ENCODE results near the gene PSTPIP1.

PSTPIP1 gene

DNA sequence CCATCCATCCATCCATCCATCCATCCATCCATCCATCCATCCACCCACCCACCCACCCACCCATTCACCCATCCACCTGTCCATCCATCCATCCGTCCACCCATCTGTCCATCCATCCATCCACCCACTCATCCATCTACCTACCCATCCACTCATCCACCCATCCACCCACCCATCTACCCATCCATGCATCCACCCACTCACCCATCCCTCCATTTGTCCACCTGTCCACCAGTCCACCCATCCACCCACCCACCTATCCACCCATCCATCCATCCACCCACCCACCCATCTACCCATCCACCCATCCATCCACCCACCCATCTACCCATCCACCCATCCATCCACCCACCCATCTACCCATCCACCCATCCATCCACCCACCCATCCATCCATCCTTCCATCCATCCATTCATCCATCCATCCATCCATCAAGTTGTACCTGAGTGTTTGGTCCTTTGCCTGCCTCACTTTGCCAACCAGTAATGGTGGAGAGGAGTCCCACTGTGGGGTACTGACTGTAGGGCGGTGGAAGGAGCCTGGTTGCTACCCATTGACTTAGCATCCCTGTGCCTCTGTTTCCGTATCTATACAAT is 17.3 kb downstream of the PSTPIP1 start:
- Mint-ChIP-seq H3K4me1 (peaks cover 82% of the 10 kb centered on the region), H3K27ac (ENCODE audit: low read depth) (peak overlapping the region; percentile 97), H3K36me3 (ENCODE audit: insufficient read depth) (peaks cover 27% of the 10 kb centered on the region), H3K27me3 (no peaks in the 10 kb centered on the region), H3K9me3 (no peaks in the 10 kb centered on the region), H3K4me3 (peak overlapping the region; percentile 88)
- DNase-seq (ENCODE audit: low spot score in 2 of 2) (no peak), ATAC-seq (replicated peaks; ENCODE audit: extremely low read depth, poor library complexity, severe bottlenecking) (no peak)

DNA sequence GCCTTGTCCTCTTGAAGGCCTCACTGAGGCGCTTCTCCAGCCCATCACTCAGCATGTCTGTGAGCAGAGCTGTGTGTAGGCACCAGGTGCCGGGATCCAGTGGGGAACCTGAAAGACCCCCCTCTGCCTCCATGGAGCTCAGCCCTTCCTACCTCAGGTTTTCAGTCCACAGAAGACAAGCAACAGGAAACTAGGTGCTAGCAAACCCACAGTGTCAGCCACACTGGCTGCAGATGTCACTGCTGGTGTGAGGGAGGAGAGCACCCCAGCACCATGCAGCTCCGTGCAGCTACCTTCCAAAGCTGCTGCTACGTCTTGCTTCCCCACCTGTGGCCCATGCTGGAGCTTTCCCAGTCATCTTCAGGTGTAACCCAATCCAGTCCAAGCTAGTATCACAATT is 17.9 kb downstream of the PSTPIP1 start:
- H3K4me3 Mint-ChIP-seq = peak overlapping the region; percentile 88
- no peaks in the 10 kb centered on the region for H3K9me3 Mint-ChIP-seq
- ATAC-seq (replicated peaks; ENCODE audit: extremely low read depth, poor library complexity, severe bottlenecking) (peak; percentile 81), DNase-seq (ENCODE audit: low spot score in 2 of 2) (peak; percentile 41 to 64)
- peaks cover 26% of the 10 kb centered on the region for H3K36me3 Mint-ChIP-seq (ENCODE audit: insufficient read depth)
- no peaks in the 10 kb centered on the region for H3K27me3 Mint-ChIP-seq
- peak overlapping the region; percentile 97 for H3K27ac Mint-ChIP-seq (ENCODE audit: low read depth)
- peaks cover 89% of the 10 kb centered on the region for H3K4me1 Mint-ChIP-seq

DNA sequence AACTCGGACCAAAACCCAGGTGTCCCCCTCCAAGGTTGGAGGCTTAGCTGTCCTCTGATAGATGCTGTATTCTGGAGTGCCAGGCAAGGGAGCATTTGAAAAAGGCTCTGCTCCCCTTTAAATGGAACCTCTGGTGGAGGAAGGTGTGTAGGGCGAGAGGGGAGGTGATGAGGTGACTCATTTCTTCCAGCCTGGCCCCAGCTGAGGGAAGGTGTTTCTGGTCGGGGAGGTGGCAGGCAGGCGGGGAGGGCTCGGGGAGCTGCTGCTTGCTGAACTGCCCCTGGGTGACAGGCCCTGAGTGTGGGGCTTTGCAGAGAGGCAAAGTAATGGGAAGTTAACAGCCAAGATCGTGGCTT is 18.8 kb downstream of the PSTPIP1 start:
- Mint-ChIP-seq H3K27ac (ENCODE audit: low read depth) (peak overlapping the region; percentile 97), H3K36me3 (ENCODE audit: insufficient read depth) (peaks cover 26% of the 10 kb centered on the region), H3K9me3 (no peaks in the 10 kb centered on the region), H3K27me3 (no peaks in the 10 kb centered on the region), H3K4me3 (peak overlapping the region; percentile 88), H3K4me1 (peaks cover 95% of the 10 kb centered on the region)
- DNase-seq (ENCODE audit: low spot score in 2 of 2) (peak; percentile 64 to 86), ATAC-seq (replicated peaks; ENCODE audit: extremely low read depth, poor library complexity, severe bottlenecking) (peak; percentile 84)

DNA sequence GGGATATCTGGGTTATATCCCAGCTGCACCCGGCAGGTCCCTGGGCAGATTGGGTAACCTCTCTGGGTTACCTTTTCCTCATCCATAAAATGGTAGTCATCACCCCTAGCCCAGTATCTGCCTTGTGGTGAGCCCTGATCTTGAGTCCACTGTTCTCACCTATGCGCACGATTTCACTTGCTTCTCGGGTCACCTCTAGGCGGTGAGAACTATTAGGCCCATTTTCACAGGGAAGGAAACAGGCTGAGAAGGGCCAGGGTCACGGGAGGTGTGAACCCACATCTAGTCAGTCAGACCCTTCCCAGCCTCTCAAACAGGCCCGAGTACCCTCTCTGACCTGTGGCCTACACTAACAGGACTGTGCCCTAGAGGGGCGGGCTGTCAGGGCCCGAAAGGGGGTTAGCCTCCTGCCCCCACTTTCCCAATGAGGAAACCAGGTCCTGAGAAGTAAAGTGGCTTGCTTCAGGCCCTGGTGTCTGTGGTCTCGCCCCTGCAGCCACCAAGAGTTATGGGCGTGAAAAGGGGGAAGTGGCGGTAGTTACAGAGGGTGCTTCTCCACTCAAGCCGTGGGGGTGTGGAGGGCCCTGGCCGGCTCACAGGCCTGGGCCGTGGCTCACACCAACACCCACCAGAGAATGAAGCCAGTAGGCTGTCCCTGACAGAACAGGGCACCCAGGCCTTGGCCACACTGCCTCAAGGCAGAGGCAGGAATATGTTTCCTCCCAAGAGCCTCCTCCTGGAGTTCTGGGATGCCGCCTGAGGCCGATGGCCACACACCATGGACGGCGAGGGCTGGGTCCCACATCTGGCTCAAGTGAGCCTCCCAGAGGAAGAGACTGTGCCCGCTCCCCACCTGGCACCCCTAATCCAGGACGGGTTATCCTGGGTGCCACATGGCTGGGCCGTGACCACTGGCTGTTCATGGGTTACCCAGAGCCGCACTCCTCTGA is 19.5 kb downstream of the PSTPIP1 start:
- Mint-ChIP-seq H3K27ac (ENCODE audit: low read depth) (peak overlapping the region; percentile 97), H3K27me3 (no peaks in the 10 kb centered on the region), H3K4me1 (peaks cover 95% of the 10 kb centered on the region), H3K4me3 (peak overlapping the region; percentile 88), H3K36me3 (ENCODE audit: insufficient read depth) (peaks cover 26% of the 10 kb centered on the region), H3K9me3 (no peaks in the 10 kb centered on the region)
- ATAC-seq (replicated peaks; ENCODE audit: extremely low read depth, poor library complexity, severe bottlenecking) (peak; percentile 4), DNase-seq (ENCODE audit: low spot score in 2 of 2) (no peak)

DNA sequence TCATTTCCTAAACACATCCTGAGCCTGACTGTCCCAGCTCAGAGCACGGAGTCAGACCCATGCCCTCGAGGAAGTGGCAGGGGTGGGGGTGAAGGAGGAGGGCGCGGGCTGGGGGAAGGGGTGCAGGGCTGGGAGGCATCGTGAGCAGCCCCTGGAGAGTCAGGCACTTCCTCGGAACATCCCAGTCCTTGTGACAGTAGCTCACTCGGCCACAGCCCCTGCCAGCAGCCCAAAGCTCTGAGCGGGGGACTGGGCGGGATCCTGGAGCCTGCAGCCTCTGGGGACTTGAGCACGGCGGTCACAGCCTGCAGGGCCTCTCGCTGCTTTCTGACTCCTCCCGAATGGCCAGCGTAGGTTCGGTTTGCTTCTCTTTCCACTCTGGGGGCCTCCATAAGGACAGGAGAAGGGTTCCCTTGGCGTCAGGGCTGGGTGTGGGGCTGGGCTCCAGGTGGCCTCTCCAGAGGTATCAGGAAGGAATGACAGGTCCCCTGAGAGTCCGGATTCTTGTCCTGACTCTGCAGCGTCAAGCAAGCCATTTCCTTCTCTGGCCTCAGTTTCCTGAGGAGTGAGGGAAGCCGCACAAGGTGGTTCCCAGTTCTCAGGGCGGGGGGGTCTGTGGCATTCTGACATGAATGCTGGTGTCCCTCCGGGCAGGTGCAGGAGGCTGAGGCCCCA is 20.9 kb downstream of the PSTPIP1 start:
- no peaks in the 10 kb centered on the region for H3K27me3 Mint-ChIP-seq
- H3K27ac Mint-ChIP-seq (ENCODE audit: low read depth) = peak overlapping the region; percentile 97
- H3K4me1 Mint-ChIP-seq = peaks cover 95% of the 10 kb centered on the region
- ATAC-seq (replicated peaks; ENCODE audit: extremely low read depth, poor library complexity, severe bottlenecking) (no peak), DNase-seq (ENCODE audit: low spot score in 2 of 2) (no peak)
- peak overlapping the region; percentile 88 for H3K4me3 Mint-ChIP-seq
- no peaks in the 10 kb centered on the region for H3K9me3 Mint-ChIP-seq
- H3K36me3 Mint-ChIP-seq (ENCODE audit: insufficient read depth) = peaks cover 32% of the 10 kb centered on the region

DNA sequence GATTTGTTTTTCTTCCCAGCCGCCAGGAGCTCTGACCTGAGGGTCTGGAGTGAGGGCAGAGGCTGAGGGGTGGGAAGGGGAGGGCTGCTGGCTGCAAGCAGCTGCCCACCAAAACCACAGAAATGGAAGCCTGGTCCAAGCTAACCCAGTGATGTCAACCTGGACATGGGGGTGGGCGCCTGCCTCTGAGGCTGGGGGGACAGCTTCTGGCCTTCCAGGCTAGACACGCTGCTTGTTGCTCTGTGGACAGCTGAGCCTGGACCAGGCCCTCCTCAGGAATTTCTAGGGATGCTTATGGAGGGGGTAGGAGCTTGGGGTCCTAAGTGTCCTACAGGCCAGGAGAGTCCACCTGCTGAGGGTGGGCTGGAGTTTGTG is 21.4 kb downstream of the PSTPIP1 start:
- Mint-ChIP-seq H3K4me3 (peak overlapping the region; percentile 54), H3K9me3 (no peaks in the 10 kb centered on the region), H3K27ac (ENCODE audit: low read depth) (peak overlapping the region; percentile 97), H3K4me1 (peaks cover 95% of the 10 kb centered on the region), H3K27me3 (no peaks in the 10 kb centered on the region), H3K36me3 (ENCODE audit: insufficient read depth) (peaks cover 32% of the 10 kb centered on the region)
- no peak for DNase-seq (ENCODE audit: low spot score in 2 of 2)
- ATAC-seq (replicated peaks; ENCODE audit: extremely low read depth, poor library complexity, severe bottlenecking) = no peak

DNA sequence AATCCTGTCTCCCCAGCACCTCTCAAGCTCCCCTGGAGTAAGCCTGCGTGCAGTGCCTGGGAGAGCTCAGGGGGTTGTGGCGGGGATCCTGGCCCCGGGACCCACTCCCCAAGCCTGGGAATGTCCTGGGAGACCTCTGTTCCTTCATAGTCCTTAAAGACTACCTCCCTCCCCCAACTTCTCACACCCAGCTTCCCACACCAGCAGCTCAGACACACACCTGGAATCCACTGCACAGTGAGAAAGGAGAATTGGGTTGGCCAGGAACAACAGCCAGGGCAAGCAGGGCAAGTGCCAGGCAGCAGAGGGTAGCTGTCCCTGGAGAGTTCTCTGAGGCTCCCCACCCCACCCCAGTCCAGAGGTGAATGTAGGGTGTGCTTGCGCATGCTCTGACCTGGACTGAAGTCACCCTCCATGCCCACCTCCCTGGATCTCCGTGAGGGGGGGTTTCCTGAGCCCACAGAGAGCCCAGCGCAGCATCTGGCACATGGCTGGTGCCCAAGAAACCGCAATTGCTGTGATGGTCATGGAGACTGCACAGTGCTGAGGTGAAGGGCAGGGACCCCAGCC is 22.2 kb downstream of the PSTPIP1 start:
- Mint-ChIP-seq H3K27ac (ENCODE audit: low read depth) (peak overlapping the region; percentile 97), H3K4me3 (peak overlapping the region; percentile 54), H3K4me1 (peaks cover 95% of the 10 kb centered on the region), H3K36me3 (ENCODE audit: insufficient read depth) (peaks cover 34% of the 10 kb centered on the region), H3K9me3 (no peaks in the 10 kb centered on the region), H3K27me3 (no peaks in the 10 kb centered on the region)
- ATAC-seq (replicated peaks; ENCODE audit: extremely low read depth, poor library complexity, severe bottlenecking) (no peak), DNase-seq (ENCODE audit: low spot score in 2 of 2) (no peak)

DNA sequence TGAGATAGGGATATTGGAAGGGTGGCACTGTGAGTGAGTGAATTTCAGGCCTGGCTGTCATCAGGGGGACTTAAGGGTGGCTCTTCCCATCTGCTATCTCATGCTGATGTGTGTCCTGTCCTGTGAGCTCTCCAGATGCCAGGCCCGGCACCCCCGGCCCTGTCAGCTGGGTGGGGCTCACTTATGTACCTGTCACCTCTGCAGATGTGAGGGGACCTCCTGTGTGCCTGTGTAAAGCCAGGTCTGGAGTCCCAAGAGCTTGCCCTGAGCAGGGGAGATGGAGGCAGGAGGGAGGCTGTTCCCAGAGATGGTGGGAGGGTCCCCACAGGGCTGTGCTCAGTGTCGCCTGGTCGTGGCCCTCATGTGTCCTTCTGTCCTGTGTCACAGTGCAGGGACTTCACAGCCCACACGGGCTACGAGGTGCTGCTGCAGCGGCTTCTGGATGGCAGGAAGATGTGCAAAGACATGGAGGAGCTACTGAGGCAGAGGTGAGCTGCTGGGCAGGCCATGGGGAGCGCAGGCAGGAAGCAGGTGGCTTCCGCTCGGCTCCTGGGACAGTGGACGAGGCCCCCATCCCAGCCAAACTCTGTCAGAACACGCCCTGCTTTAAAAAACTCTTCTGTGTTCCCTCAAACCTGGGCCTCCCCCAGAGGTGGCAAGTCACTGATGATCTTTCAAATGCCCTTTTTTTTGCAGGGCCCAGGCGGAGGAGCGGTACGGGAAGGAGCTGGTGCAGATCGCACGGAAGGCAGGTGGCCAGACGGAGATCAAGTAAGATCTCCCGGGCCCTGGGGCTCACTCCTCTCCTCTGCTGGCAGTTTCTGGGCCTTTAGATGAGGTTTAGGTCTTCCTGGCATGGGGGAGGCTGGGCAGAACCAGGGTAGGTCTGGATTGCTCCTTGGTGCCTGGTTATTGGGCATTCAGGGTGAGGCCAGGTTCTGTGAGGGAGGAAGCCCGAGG is 23.1 kb downstream of the PSTPIP1 start:
- peaks cover 95% of the 10 kb centered on the region for H3K4me1 Mint-ChIP-seq
- no peaks in the 10 kb centered on the region for H3K9me3 Mint-ChIP-seq
- H3K27me3 Mint-ChIP-seq = no peaks in the 10 kb centered on the region
- peaks cover 32% of the 10 kb centered on the region for H3K36me3 Mint-ChIP-seq (ENCODE audit: insufficient read depth)
- no peak for DNase-seq (ENCODE audit: low spot score in 2 of 2)
- peak overlapping the region; percentile 97 for H3K27ac Mint-ChIP-seq (ENCODE audit: low read depth)
- H3K4me3 Mint-ChIP-seq = peak overlapping the region; percentile 54
- ATAC-seq (replicated peaks; ENCODE audit: extremely low read depth, poor library complexity, severe bottlenecking) = no peak

DNA sequence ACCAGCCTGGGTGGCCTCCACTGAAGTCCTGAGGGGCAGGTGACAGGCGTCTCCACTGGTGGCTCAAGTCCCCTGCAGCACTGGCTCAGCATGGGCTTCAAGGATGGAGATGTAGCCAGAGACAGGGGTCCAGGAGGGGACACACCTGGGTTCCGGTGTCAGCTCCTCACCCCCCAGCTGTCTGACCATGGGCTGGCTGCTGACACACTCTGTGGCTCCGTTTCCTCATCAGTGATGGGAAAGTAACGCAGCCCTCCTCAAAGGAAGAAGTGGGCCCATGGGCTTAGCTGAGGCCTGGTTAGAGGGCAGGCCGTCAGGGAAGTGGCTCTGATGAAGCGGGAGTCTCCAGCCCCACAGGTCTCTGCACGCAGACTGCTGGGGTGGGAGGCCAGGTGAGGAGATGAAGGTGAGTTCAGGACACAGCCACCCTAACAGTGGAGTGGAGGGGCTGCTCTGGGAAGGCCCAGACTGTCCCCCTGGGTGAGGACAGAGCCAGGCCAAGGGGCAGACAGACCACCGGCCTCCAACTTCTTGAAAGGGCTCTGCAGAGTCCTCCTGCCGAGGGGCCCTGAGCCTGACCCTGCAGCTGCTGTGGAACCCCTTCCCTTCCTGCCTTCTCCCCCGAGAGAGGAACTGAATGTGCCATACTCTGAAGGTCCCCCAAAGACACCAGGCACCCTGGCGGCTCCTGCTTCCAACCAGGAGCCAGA is 24.0 kb downstream of the PSTPIP1 start:
- peaks cover 95% of the 10 kb centered on the region for H3K4me1 Mint-ChIP-seq
- no peaks in the 10 kb centered on the region for H3K9me3 Mint-ChIP-seq
- H3K36me3 Mint-ChIP-seq (ENCODE audit: insufficient read depth) = peaks cover 28% of the 10 kb centered on the region
- H3K27me3 Mint-ChIP-seq = no peaks in the 10 kb centered on the region
- peak overlapping the region; percentile 97 for H3K27ac Mint-ChIP-seq (ENCODE audit: low read depth)
- ATAC-seq (replicated peaks; ENCODE audit: extremely low read depth, poor library complexity, severe bottlenecking) (no peak), DNase-seq (ENCODE audit: low spot score in 2 of 2) (no peak)
- peak overlapping the region; percentile 54 for H3K4me3 Mint-ChIP-seq

DNA sequence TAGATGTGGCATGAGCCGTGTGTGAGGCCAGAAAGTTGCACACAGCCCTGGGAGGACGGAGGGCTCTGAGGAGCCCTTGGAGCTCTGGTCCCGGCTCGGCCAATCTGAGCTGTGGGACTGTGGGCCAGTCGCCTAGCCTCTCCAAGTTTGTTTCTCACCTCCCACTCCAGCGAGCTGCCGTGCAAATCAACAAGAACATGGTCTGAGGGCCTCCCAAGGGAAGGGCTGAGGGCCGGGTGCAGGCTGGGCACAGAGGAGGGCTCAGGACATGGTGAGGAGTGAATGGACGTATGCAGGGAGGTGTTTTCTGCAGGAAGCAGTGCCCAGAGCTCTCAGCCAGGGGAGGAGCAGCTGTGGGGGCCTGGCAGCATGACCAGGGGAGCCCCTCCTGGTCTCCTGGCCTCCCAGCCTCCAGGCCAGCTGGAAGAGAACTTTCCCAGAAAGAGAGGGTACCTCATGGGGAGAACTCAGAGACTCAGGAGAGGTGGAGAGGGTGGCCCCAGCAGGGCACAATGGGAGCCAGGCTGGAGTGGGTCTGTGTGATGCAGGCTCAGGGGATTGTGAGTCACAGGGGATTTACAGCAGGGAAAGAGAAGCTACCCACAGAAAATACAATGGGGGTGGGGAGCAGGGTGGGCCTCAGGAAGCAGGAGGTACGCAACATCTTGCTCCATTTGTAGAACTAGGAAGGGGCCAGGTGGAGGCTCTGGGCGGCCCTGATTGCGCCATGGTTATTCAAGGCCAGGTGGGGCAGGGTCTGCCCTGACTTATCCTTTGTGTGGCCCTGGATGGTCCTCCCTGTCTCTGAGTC is 24.8 kb downstream of the PSTPIP1 start:
- peaks cover 25% of the 10 kb centered on the region for H3K36me3 Mint-ChIP-seq (ENCODE audit: insufficient read depth)
- no peaks in the 10 kb centered on the region for H3K27me3 Mint-ChIP-seq
- no peak for ATAC-seq (replicated peaks; ENCODE audit: extremely low read depth, poor library complexity, severe bottlenecking)
- H3K9me3 Mint-ChIP-seq = no peaks in the 10 kb centered on the region
- H3K27ac Mint-ChIP-seq (ENCODE audit: low read depth) = peak overlapping the region; percentile 97
- no peak for DNase-seq (ENCODE audit: low spot score in 2 of 2)
- H3K4me1 Mint-ChIP-seq = peaks cover 92% of the 10 kb centered on the region
- peak overlapping the region; percentile 54 for H3K4me3 Mint-ChIP-seq

All from central memory CD8-positive, alpha-beta T cell (primary cell).